PC-3 (cell line): ENCODE results near the gene PLAAT1. TPM values are rescaled to one million over a fixed set of nuclear protein-coding genes. Genes with fewer than 3 reads are reported as not detected.
A peak's percentile ranks its signal among the peaks of the same experiment; 100 is the strongest.

ENCODE experiments used
- ATAC-seq: fragments of 200-7000 bp; cut with Tn5 transposase; 2 replicates; pipeline ENCODE4 v1.9.1; 2020; ENCODE audit warnings: mild to moderate bottlenecking, moderate library complexity
- Bru-seq: library from RNA; stranded (reverse); fragments of 400-500 nt; gene quantifications from one replicate; lab custom pipeline; 2021; lab: Mats Ljungman, UMichigan
- BruChase-seq, 2 experiments: library from RNA; stranded (reverse); fragments of 400-500 nt; gene quantifications; one replicate each; lab custom pipeline; 2021; lab: Mats Ljungman, UMichigan
- BruUV-seq: library from RNA; stranded (reverse); fragments of 400-500 nt; replicated peaks from 2 replicates; lab custom pipeline; 2021; lab: Mats Ljungman, UMichigan
- CTCF ChIA-PET: fragments of 300-600 bp; sonication (Branson Sonifier 250); formaldehyde crosslinking; loops from one replicate; lab custom pipeline; 2022; ENCODE audit warnings: antibody characterized with exemption; lab: Charles Lee
- POLR2A ChIA-PET: fragments of 300-600 bp; sonication (Branson Sonifier 250); formaldehyde crosslinking; loops from one replicate; lab custom pipeline; 2022; ENCODE audit warnings: antibody characterized with exemption; ENCODE audit not compliant: unreplicated experiment; lab: Charles Lee
- DNase-seq: peaks from one replicate; pipeline ENCODE4 v3.0.0-alpha.2; 2015
- H2AFZ ChIP-seq: fragments of 300-600 bp; sonication (generic); 2 replicates; pipeline ENCODE4 v1.6.0; 2016; ENCODE audit warnings: antibody characterized with exemption, low read length
- H3F3A ChIP-seq: fragments of 300-600 bp; sonication (generic); one replicate; pipeline ENCODE4 v1.6.0; 2017; ENCODE audit warnings: antibody characterized with exemption, low read length, control low read depth, mild to moderate bottlenecking; ENCODE audit not compliant: unreplicated experiment
- H3K27ac ChIP-seq: fragments of 300-600 bp; sonication (generic); 2 replicates; pipeline ENCODE4 v1.5.1; 2016; ENCODE audit warnings: mild to moderate bottlenecking, low read length
- H3K27me3 ChIP-seq: fragments of 300-600 bp; sonication (generic); 2 replicates; pipeline ENCODE4 v1.6.1; 2016; ENCODE audit warnings: low read length, mixed read lengths
- H3K36me3 ChIP-seq: fragments of 300-600 bp; sonication (generic); 2 replicates; pipeline ENCODE4 v1.6.1; 2016; ENCODE audit warnings: low read depth, mixed run types, low read length, mixed read lengths
- H3K4me1 ChIP-seq: fragments of 300-600 bp; sonication (generic); 2 replicates; pipeline ENCODE4 v1.5.1; 2016; ENCODE audit warnings: low read length; ENCODE audit not compliant: insufficient read depth
- H3K4me2 ChIP-seq: fragments of 300-600 bp; sonication (generic); 2 replicates; pipeline ENCODE4 v1.6.0; 2016; ENCODE audit warnings: low read length
- H3K4me3 ChIP-seq: fragments of 300-600 bp; sonication (generic); 2 replicates; pipeline ENCODE4 v1.5.1; 2016; ENCODE audit warnings: mild to moderate bottlenecking, low read length, mixed read lengths
- H3K79me2 ChIP-seq: fragments of 300-600 bp; sonication (generic); 2 replicates; pipeline ENCODE4 v1.6.1; 2017; ENCODE audit warnings: low read length, mixed read lengths
- H3K9ac ChIP-seq: fragments of 300-600 bp; sonication (generic); 2 replicates; pipeline ENCODE4 v1.6.0; 2016; ENCODE audit warnings: mild to moderate bottlenecking, low read length
- H3K9me2 ChIP-seq: fragments of 300-600 bp; sonication (generic); replicated peaks from 2 replicates; pipeline ENCODE4 v1.6.1; 2016; ENCODE audit warnings: mixed run types, low read length, mixed read lengths
- H3K9me3 ChIP-seq: fragments of 300-600 bp; sonication (generic); 2 replicates; pipeline ENCODE4 v1.6.1; 2016; ENCODE audit warnings: low read length, mixed read lengths
- H4K20me1 ChIP-seq: fragments of 300-600 bp; sonication (generic); 2 replicates; pipeline ENCODE4 v1.6.1; 2016; ENCODE audit warnings: low read length, mixed read lengths
- EZH2 ChIP-seq: fragments of 300-600 bp; sonication (generic); IDR thresholded peaks from one replicate; pipeline ENCODE4 v1.6.1; 2017; ENCODE audit warnings: antibody characterized with exemption, mild to moderate bottlenecking, low read length; ENCODE audit not compliant: unreplicated experiment
- EZH2phosphoT487 ChIP-seq: fragments of 300-600 bp; sonication (generic); IDR thresholded peaks from 2 replicates; pipeline ENCODE4 v1.6.1; 2018; ENCODE audit warnings: mild to moderate bottlenecking, antibody characterized with exemption, low read length, borderline replicate concordance
- intact Hi-C: fragments of 100-400 bp; cut with micrococcal nuclease; formaldehyde crosslinking; loops from 2 replicates; pipeline ENCODE4 v1.9.0; 2023
- long read RNA-seq: library from polyadenylated mRNA; unstranded; transcript quantifications from one replicate; pipeline ENCODE4 v2.0.0, GENCODE V29; 2021; ENCODE audit not compliant: unreplicated experiment
- total RNA-seq: library from RNA; depleted of rRNA; stranded (reverse); fragments of >200 nt; gene quantifications from 2 replicates; pipeline ENCODE4 v1.2.3, GENCODE V29; 2014; rRNA removed
- TF ChIP-seq, protein P1 (sequence below): fragments of 300-600 bp; sonication (generic); conservative IDR thresholded peaks from 2 replicates; pipeline ENCODE4 v1.5.1; 2017; ENCODE audit warnings: antibody characterized with exemption, low read depth, mild to moderate bottlenecking, low read length

Gene PLAAT1
- total RNA-seq (not detected in 2 replicates), Bru-seq, nascent RNA (percentile 7 among the genes with signal in this experiment), BruChase-seq, experiment 1, labeled RNA remaining after a 6-hour chase (percentile 3 among the genes with signal in this experiment), BruChase-seq, experiment 2, labeled RNA remaining after a 2-hour chase (percentile 3 among the genes with signal in this experiment)
- long read RNA-seq = 0 reads

DNA sequence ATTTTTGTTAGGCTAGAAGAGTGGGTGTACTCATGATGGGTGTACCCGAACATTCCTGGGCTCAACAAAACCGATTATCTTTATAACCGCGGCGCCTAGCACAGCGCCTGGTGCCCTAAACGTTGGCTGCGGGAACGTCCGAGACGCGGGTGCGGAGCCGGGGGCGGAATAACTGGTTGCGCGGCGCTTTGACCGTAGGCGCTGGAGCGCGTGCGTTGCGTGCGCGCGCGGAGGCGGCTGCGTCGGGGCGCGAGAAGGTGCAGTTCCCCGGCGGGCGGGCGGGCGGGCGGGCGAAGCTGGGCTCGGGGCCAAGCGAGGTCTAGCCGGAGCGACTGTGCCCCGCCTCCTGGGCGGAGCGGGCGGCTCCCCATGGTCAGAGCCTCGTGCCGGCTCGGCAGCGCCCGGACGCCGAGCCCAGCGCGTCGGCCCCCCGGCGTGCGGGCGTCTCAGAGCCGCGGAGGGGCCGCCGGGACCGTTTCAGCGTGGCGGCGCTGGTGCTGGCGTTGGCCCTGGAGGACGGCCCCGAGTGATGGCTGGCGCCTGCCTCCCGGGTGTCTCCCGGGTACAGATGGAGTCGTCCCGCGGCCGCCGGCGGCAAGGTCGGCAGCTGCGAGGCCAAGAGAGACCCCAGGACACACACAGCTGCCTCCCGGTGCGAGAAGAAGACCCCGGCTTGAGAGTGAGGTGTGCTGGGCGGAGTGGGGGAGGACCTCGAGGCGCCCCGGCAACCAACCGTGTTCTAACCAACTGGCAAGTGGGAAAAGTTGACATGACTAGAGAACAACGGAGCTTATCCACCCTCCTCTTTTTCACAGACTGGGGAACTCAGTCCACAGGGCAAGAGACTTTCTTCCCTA is at the start of gene PLAAT1:
Gene PLAAT1 (plus strand): TSS at position 373 of the 857 bp plus-strand sequence. CDS start 14,429 bp downstream, outside the sequence.
- ATAC-seq (peak; percentile 22; the same call in 1 of the 2 replicates), DNase-seq (no peak)
- BruUV-seq = no TSS peak
- POLR2A ChIA-PET = interaction anchor here (0.6 kb wide), 1 partner anchor 87 kb away, joined by 3 read pairs; no protein-coding TSS in a partner anchor
- Histone ChIP-seq H4K20me1 (no peaks in the 10 kb centered on the region), H3F3A (no peaks in the 10 kb centered on the region), H3K9me2 (no peaks in the 10 kb centered on the region), H3K4me3 (0 out of 2 replicates have a peak within 1 kb of the TSS, but pooled peaks have one; percentile 19), H3K4me2 (peak within 1 kb of the TSS; percentile 48; the same call in 1 of the 2 replicates), H3K9ac (no peak within 1 kb of the TSS), H3K4me1 (no peaks in the 10 kb centered on the region), H3K27ac (no peak within 1 kb of the TSS), H3K27me3 (peaks cover 38% of the 10 kb centered on the region), H3K79me2 (no peaks in the 10 kb centered on the region), H3K36me3 (no peaks in the 10 kb centered on the region), H2AFZ (no peak within 1 kb of the TSS), H3K9me3 (no peaks in the 10 kb centered on the region)
- TF ChIP-seq, protein P1, sequence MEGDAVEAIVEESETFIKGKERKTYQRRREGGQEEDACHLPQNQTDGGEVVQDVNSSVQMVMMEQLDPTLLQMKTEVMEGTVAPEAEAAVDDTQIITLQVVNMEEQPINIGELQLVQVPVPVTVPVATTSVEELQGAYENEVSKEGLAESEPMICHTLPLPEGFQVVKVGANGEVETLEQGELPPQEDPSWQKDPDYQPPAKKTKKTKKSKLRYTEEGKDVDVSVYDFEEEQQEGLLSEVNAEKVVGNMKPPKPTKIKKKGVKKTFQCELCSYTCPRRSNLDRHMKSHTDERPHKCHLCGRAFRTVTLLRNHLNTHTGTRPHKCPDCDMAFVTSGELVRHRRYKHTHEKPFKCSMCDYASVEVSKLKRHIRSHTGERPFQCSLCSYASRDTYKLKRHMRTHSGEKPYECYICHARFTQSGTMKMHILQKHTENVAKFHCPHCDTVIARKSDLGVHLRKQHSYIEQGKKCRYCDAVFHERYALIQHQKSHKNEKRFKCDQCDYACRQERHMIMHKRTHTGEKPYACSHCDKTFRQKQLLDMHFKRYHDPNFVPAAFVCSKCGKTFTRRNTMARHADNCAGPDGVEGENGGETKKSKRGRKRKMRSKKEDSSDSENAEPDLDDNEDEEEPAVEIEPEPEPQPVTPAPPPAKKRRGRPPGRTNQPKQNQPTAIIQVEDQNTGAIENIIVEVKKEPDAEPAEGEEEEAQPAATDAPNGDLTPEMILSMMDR = no peak
- TF ChIP-seq EZH2 = peak; percentile 9
- no peak for TF ChIP-seq EZH2phosphoT487
- intact Hi-C loops = no loop called here
- CTCF ChIA-PET = interaction anchor here (0.7 kb wide), 1 partner anchor 158 kb away, joined by 10 read pairs; no protein-coding TSS in a partner anchor

DNA sequence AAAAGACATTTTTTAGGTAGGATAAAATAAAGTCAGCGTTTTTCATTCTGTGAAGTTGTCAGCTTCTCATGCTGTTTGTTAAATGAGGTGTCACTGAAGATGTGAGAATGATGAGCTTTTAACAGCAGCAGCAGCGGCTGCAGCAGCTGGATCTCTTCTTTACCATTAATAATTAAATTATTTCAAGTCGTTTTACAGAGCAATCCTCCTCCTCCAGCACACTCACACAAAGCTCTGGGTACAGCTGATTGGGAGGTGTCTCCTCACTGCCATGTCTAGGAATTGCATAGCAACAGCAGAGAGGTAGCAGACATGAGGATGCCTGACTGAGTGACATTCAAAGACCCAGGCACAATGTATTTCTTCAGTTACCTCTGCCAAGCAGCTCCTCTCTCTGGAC is 46.7 kb upstream of the PLAAT1 start:
- no peak for TF ChIP-seq EZH2phosphoT487
- TF ChIP-seq, protein P1 = no peak
- no peak for TF ChIP-seq EZH2
- Histone ChIP-seq H3K9ac (no peak overlapping the region), H3K27me3 (peaks cover 45% of the 10 kb centered on the region), H3K9me3 (no peaks in the 10 kb centered on the region), H3K4me3 (no peak overlapping the region), H3K4me1 (no peaks in the 10 kb centered on the region), H3K27ac (no peak overlapping the region), H2AFZ (no peak overlapping the region), H3K4me2 (no peak overlapping the region), H3F3A (no peaks in the 10 kb centered on the region), H4K20me1 (no peaks in the 10 kb centered on the region), H3K79me2 (no peaks in the 10 kb centered on the region), H3K36me3 (no peaks in the 10 kb centered on the region), H3K9me2 (no peaks in the 10 kb centered on the region)
- CTCF ChIA-PET = no interaction called here
- intact Hi-C loops = no loop called here
- no peak for DNase-seq
- ATAC-seq = no peak
- POLR2A ChIA-PET = no interaction called here
- no TSS peak for BruUV-seq
